HEK293 (cell line): Measurements from ENCODE around the gene INPP5A.

Source experiments
- CTCF ChIP-seq: fragments of 450-650 bp; formaldehyde crosslinking; IDR thresholded peaks from 2 replicates; pipeline ENCODE4 v1.5.1; 2016; ENCODE audit warnings: missing biosample characterization, missing genetic modification characterization
- ZNF785 ChIP-seq: fragments of 450-650 bp; formaldehyde crosslinking; IDR thresholded peaks from 2 replicates; pipeline ENCODE4 v1.5.1; 2016; ENCODE audit warnings: missing biosample characterization, missing genetic modification characterization

- TF ChIP-seq CTCF (no peak), ZNF785 (no peak)
Measured at GRCh38 chr10:132684164-132684891, 146.7 kb downstream of the INPP5A start.
